ENCODE measurements around the gene COX7C.
"Not testable (repeated sequence)": the region's sequence is repeated elsewhere in the genome, so short reads cannot be mapped to it uniquely, and the experiment has no call there.

Gene COX7C, protein sequence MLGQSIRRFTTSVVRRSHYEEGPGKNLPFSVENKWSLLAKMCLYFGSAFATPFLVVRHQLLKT

DNA sequence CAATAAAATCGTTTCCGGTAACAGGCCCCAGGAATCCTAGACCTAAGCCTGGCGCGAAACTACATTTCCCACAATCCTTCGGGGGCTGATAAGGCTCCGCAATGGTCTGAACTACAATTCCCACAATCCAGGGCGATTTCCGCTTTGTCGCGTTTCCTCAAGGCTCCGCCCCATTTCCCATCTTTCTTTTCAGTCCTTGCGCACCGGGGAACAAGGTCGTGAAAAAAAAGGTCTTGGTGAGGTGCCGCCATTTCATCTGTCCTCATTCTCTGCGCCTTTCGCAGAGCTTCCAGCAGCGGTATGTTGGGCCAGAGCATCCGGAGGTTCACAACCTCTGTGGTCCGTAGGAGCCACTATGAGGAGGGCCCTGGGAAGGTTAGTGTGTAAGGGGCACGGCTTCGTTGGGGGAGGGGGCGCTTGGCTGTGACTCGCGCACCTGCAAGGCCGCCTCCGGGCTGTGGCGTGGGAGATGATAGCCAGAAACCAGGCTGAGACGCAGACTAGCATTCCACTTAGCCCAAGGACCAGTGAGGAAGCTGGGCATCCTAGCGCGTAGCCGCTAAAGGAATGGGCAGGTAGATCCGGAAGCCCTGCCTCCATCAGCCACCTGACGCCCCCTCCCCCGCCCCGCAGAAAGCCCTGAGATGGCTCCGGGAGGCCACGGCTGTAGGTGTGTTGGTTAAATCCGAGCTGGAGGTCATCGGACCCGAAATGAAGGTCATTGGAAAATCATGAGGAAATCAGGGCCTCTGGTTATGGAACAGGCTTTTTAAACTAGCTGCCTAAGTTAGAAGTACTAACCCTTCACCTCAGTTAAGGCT is at the start of gene COX7C:
Gene COX7C (plus strand): TSS at position 186 of the 821 bp plus-strand sequence. CDS start 115 bp downstream, at position 301.
- DNase-seq: peak; percentile 12

DNA sequence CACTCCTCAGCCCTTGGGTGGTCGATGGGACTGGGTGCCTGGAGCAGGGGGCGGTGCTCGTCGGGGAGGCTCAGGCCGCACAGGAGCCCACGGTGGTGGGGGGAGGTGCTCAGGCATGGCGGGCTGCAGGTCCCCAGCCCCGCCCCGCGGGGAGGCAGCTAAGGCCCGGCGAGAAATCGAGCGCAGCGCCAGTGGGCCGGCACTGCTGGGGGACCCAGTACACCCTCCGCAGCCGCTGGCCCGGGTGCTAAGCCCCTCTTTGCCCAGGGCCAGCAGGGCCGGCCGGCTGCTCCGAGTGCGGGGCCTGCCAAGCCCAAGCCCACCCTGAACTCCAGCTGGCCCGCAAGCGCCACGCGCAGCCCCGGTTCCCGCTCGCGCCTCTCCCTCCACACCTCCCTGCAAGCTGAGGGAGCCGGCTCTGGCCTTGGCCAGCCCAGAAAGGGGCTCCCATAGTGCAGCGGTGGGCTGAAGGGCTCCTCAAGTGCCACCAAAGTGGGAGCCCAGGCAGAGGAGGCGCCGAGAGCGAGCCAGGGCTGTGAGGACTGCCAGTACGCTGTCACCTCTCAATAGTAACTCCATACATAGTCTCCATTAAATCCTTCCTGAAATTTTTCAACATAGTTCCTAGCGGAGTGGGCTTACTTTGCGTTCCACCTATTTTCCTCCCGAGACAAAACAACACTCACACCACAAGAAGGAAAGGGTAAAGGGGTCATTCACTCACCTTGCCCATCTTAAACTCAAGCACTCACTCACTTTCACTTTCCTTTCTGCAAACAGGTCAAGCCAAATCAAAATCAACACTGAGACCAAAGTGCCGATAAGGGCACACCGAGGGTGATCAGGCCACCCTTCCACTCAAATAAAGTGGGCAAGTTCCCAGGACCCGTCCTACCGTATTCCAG is 48.0 kb upstream of the COX7C start:
- DNase-seq: not testable (repeated sequence)

DNA sequence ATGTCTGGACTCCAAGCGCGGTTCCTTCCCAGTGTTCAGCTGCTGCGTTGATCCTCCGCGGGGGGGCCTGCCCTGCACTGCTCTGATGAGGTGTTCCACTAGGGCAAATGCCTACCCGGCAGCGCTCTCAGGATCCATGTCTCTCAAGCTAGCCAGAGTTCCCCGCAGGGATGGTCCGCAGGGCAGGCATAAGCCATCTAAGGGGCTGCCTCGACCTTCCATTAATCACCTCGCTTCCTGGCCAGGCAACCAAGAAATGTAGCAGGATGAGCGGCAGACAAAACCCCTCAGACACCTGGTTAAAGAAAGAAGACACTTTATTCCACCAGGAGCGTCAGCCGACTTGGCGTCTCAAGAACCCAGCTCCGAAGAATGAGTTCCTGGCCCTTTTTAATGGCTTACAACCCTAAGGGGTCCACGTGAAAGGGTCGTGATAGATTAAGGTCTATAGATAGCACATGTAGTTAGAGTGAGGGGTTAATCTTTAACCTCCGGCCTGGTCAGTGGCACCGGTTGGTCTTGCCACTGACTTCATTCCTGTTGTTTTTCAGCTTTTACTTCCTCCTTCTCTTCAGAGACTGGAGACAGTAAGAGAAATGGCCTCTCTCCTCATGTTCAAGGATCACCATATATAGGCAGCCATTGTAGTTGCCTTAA is 47.2 kb upstream of the COX7C start:
- no peak for DNase-seq

DNA sequence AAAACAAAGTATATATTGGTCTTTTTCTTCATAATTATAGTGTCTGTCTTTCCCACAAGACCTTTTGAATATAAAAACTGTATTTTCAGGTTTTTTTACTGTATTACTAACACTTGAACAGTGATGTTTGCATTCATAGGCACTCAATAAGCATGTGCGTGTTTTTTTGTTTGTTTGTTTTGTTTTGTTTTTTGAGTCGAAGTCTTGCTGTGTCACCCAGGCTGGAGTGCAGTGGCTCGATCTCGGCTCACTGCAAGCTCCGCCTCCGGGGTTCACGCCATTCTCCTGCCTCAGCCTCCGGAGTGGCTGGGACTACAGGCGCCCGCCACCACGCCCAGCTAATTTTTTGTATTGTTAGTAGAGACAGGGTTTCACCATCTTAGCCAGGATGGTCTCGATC is 46.6 kb upstream of the COX7C start:
- DNase-seq: not testable (repeated sequence)

DNA sequence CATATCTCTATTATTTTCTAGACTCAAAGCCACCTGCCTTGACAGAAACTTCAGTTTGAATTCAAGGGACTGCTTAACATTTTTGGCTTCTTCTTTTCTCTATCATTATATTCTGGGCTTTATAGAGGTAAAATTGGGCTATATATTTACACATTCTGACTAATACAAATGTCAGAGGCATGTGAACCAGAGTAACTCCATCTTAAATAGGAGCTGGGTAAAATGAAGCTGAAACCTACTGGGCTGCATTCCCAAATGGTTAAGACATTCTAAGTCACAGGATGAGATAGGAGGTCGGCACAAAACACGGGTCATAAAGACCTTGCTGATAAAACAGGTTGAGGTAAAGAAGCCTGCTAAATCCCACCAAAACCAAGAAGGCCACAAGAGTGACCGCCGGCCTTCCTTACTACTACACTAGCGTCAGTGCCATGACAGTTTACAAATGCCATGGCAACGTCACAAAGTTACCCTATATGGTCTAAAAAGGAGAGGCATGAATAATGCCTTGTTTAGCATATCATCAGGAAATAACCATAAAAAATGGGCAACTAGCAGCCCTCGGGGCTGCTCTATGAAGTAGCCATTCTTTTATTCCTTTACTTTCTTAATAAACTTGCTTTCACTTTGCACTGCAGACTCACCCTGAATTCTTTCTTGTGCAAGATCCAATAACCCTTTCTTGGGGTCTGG is 44.8 kb upstream of the COX7C start:
- no peak for DNase-seq

DNA sequence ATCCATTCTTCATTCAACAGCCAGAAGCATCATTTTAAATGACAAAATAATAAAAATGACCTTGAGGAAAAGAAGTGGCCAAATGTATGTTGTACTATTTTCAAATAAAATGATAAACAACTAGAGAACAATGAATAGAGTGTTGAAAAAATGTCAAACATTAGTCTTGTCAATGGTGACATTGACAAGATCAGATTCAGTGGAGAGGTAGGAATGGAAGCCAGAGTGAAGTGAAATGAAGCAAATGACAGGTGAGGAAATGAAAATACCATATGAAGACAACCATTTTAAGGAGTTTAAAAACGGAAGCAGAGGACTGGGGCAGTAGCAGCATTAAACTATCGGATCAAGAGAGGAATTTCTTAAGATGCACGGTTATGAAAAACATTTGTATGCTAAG is 38.2 kb upstream of the COX7C start:
- DNase-seq: no peak

DNA sequence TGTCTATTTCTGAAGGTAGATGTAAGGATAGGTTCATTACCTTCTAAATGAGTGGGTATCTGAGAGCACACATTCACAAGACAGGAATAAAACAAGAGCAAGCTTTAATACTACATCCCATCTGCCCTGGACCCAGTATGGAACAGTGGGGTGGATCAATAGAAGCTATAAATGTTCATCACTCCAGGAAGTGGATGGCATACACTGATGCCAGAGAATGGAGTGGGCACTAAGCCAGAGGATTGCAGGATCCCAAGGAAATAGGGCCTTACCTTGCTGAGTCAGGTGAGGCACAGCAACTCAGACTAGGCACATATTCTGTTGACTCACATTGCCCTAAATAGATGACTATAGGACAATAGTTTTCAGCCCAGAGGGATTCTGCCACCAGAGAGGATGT is 21.3 kb upstream of the COX7C start:
- no peak for DNase-seq

DNA sequence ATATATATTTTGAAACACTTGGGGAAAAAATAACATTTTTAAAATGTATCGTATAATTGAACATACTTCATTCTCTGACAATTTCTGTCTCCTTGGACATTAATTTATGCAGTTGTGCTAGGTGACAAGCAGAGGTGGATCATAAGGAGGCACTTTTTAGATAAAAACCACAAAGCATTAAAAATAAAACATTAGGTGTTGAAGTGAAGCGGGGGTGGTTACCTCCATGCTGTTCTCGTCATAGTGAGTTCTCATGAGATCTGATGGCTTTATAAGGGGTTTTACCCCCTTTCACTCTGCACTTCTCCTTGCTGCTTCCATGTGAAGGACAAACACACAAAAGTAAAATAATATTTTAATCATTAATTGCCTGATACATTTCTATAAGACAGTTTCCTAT is 11.9 kb upstream of the COX7C start:
- no peak for DNase-seq

DNA sequence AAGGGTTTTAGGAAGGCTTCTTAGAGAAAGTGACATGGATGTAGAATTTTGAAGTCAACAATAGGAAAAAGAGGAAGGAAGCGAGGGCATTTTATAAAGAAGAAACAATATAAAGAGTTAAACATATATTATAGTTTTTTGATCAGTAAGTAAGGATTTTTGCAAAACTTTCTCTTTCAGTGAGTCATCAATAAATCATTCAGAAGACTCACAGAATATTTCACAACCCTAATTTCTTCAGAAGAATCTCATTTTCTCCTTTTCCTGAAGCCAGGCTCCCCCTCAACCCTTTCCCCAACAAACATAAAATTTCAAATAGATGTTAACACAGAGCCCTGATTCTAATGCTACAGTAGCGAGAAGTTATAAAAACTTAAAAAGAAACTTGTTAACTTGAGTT is 4.3 kb upstream of the COX7C start:
- DNase-seq: no peak

DNA sequence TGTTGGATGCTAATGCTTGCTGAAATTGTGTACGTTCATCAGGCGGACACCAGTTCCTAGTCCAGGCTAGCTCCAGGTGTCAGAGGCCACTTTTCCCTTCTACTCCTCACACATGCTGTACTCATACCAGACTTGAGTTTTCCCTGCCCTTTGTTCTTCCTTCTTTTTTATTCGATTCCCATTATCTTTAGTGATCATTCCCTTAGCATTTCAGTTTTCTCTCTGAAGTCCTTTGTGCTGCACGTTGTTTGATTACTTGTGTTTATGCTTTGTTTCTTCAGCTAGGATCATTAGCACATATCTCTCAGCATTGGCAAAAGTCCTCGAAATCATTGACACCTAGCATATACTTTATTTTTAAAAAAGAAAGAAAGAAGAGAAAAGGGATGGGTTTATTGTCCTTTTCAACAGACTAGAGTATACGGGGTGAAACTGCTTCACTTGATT is 409 bp upstream of the COX7C start:
- no peak for DNase-seq

DNA sequence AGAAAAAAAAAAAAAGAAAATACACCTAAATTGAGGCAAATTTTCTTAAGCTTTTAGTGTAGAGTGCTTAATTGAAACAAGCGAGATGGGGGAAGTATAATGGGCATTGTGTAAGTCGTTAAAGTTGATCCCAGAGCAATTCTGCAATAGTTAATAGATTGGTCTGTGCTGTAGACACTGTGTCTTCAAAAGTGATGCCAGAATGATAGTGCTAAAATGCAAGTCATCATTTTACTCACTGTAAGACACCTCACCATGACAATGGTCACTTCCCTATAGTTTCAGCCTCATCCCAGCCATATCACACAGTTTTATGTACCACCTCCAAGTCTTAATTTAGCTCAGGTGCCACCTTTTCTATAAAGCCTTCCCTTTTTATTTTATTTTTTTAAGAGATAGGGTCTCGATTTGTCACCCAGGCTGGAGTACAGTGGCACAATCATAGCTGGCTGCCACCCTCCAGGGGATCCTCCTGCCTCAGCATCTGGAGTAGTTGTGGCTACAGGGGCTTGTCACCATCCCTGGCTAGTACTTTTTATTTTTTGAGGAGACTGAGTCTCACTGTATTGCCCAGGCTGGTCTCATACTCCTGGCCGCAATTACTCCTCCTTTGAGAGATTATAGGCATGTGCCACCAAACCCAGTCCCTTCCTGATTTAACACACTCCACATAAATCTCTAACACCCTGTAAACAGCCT is 6.2 kb downstream of the COX7C start:
- DNase-seq: no peak

DNA sequence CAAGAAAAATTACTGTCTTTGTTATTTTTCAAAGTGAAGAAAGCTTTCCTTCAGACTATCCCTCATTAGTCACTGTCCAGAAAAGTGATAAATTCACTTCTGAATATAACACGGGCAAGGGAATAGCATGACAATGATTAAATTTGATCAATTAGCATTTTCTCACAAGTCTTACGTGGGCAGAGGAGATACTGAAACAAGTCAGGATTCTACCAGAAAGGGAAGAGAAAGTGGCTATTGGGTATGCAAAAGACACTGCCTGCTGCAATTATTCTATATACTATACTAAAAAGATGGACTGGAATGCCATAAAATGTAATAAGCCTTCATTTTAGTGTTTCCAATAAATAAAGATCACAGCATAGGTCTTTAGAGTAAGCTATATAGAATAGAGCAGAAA is 7.4 kb downstream of the COX7C start:
- DNase-seq: no peak

DNA sequence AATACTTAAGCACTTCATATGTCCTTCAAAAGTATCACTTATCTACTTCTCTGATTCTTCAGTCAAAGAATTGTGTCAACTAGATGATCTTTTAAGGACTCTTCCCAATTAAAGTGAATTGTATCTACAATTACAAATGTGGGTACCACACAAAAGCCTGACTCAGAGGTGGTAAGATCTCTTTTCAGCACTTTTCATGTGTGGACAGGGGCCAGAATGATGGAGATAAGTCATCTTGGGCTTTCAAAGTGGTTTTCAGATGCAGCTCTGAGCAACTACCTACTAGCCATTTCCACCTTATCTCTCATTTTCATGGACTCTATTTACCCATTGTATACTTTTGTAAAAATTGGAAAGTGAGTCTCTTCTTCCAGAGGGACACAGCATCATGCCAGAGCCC is 8.4 kb downstream of the COX7C start:
- no peak for DNase-seq

DNA sequence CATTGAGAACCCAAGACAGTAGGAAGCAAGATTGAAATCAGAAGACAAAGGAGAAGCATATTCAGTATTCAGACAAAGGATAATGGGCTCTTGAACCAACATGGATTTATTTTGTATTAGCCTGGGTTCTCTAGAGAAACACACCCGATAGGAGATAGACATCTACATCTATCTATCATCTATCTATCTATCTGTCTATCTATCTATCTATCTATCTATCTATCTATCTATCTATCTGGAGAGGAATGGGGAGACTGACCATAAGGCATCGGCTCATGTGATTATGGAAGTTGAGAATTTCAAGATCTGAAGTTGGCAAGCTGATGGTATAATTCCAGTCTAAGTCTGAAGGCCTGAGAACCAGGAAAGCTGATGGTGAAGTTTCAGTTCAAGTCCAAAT is 13.4 kb downstream of the COX7C start:
- no peak for DNase-seq

DNA sequence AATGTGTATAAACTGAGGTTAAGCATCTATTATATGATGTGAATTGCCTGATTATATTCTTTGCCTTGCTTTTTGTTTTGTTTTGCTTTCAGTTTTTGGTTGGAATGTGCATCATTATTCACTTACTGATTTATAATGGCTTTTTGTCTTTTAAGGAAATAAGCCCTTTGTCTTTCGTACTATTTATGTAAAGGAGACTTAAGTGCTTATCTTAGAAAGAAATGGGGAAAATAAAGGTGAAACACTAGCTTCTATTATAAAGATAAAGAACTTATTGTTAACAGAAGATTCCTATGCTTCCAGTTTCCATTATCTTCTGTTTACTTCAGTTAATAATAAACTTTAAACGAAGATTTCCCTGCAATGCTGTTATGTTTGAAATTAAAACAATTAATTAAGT is 23.3 kb downstream of the COX7C start:
- no peak for DNase-seq

DNA sequence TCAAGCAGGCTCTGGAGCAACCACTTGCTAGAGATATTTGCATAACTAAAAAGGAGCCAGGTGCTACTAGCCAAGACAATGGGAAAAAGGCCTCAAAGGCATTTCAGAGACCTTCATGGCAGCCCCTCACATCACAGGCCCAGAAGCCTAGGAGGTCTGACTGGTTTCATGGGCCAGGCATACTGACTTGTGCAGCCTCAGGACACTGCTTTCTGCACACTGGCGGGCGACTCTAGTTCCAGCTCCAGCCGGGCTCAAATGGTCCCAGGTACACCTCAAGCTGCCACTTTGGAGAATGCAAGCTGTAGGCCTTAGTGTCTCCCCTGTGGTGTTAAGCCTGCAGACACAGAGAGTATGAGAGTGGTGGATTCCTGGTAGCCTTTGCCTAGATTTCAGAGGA is 27.1 kb downstream of the COX7C start:
- no peak for DNase-seq

DNA sequence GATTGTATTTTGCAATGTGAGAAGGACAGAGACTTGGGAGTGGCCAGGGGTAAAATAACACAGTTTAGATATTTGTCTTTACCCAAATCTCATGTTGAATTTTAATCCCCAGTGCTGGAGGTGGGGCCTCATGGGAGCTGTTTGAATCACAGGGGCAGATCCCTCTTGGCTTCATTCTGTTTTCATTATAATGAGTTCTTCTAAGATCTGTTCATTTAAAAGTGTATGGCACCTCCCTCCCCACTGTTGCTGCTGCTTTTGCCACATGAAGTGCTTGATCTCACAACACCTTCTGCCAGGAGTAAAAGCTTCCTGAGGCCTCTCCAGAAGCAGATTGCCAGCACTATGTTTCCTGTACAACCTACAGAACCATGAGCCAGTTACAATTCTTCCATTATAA is 28.1 kb downstream of the COX7C start:
- no peak for DNase-seq

DNA sequence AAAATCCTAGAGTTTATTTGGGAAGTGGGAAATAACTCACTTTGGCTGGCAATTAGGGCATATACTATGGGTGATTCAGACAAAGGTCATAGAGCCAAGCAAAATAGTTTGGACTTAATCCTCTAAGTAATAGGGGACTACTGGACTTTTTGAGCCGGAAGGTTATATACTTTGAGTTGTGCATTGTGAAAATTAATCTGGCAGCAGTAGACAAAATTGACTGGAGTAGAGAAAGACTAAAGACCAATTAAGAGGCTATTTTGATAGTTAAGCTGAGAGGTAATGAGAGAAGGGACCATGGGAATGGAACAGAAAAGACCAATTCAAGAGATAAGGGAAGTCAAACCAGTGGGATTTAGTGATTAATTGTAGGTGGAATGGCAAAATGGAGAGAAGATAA is 28.9 kb downstream of the COX7C start:
- no peak for DNase-seq

DNA sequence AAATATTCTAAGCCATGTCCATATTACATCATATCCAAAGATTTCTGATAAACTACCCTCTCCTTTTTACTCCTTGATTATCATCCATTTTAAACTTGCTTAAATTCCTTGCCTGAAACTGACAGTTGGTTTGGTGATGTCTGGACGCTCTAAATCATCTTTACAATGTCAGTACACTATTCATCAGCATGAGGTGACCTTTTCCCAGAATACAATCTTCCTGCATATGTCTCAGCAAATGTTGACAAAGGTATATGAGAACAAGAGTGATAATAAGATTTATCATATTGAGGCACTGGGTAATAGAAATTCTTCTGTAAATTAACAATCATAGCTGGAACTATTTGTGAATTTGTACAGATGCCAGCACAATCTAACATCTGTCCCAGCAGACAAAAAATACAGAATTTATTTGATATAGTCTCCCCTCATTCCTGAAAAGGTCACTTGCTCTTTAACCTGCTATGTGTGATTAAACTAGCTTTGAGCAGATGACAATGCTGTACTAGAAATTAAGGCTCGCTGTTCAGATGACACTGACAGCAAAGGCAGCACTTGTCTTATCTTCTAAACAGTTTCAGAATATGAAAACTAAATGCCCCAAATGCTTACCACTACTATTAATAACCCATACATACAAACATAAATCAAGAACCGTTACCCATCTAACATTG is 32.2 kb downstream of the COX7C start:
- DNase-seq: no peak

DNA sequence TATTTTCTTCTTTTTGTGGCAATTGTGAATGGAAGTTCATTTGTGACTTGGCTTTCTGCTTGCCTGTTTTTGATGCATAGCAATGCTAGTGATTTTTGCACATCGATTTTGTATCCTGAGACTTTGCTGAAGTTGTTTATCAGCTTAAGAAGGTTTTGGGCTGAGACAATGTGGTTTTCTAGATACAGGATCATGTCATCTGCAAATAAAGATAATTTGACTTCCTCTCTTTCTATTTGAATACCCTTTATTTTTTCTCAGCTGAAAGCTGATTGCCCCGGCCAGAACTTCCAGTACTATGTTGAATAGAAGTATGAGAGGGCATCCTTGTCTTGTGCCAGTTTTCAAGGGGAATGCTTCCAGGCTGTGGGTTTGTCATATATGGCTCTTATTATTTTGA is 43.0 kb downstream of the COX7C start:
- not testable (repeated sequence) for DNase-seq

DNA sequence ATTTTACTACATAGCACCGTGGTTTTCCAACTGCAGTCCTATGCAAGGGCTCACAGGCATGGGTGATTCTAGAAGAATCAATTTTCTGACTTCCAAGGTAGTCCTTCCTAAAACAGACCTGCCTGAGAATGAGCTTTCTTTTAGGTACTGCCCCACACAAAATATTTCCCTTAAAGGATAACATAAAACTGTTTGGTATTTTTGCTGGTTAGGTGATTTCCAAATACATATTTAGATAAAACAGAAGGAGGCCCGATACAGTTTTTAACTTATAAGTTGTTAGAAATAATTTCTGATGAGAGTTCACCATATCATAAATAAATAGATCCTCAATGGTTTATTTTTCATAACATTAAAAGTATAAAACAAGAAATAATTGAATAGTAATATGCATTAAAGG is 46.4 kb downstream of the COX7C start:
- DNase-seq: no peak

Measured in cortex of kidney (tissue), 1 donor.